Pericardium fibroblast (primary cell): Measurements from ENCODE around the gene SLC1A4. TPM values are rescaled to one million over a fixed set of nuclear protein-coding genes. Genes with fewer than 3 reads are reported as not detected.

Experiments used
- total RNA-seq: library from RNA; depleted of rRNA; stranded (reverse); fragments of >200 nt; gene quantifications from 2 replicates; pipeline ENCODE4 v1.2.3, GENCODE V29; 2015

The SLC1A4 gene
- 15.0 and 20.2 TPM in 2 replicates for total RNA-seq

GRCh38 chr2:64989126-64989981 is at the start of gene SLC1A4:
TSS of gene SLC1A4 (plus strand) at chr2:64989399. CDS start at chr2:64989644, 245 bp downstream.

GRCh38 chr2:65056215-65057053 is 67.2 kb downstream of the SLC1A4 start, which contains the start of gene CEP68:
TSS of gene CEP68 (plus strand) at chr2:65056416. CDS start at chr2:65069445, 13,029 bp downstream.

Other genes with a start within 250 kb of the SLC1A4 start
- gene CEP68, start 67.0 kb downstream of the SLC1A4 start, total RNA-seq, result 6.9 and 10.0 TPM in 2 replicates
- gene RAB1A, start 140.7 kb downstream of the SLC1A4 start, total RNA-seq, result 87.7 and 89.5 TPM in 2 replicates
- 60.7 and 72.1 TPM in 2 replicates for gene ACTR2, start 238.4 kb downstream of the SLC1A4 start, total RNA-seq